ENCODE results near the gene ZNF511. TPM values are rescaled to one million over a fixed set of nuclear protein-coding genes. Genes with fewer than 3 reads are reported as not detected.

The ZNF511 gene
- total RNA-seq, 2 donors from 2014 or later, result 41.0 to 42.1 TPM

GRCh38 chr10:133357285-133358161 is 48.8 kb downstream of the ZNF511 start, which contains the start of gene FUOM:
Gene FUOM, minus strand, starts transcription at chr10:133358019. Its CDS starts 12 bp downstream, at chr10:133358007.
- intact Hi-C loops (cut with DNase I, micrococcal nuclease), result no loop called here
- ATAC-seq (peak; percentile 70), DNase-seq (peak; percentile 52 to 66)

GRCh38 chr10:133358162-133358924 is 49.6 kb downstream of the ZNF511 start:
- DNase-seq (peak in 1 of 2 donors; percentile 54), ATAC-seq (no peak)
- intact Hi-C loops (cut with DNase I, micrococcal nuclease), result no loop called here

- ATAC-seq (no peak), DNase-seq (no peak)
- intact Hi-C loops (cut with DNase I, micrococcal nuclease), result no loop called here
Measured at GRCh38 chr10:133358925-133359310, 50.2 kb downstream of the ZNF511 start.

- intact Hi-C loops (cut with DNase I, micrococcal nuclease), result no loop called here
- DNase-seq, result peak; percentile 68 to 81
- ATAC-seq, result peak; percentile 66
Measured at GRCh38 chr10:133359554-133359971, 50.8 kb downstream of the ZNF511 start.

GRCh38 chr10:133359972-133360610 is 51.4 kb downstream of the ZNF511 start:
- no peak for DNase-seq
- peak; percentile 8 for ATAC-seq
- intact Hi-C loops (cut with DNase I, micrococcal nuclease), result no loop called here

GRCh38 chr10:133361227-133361626 is 52.5 kb downstream of the ZNF511 start:
- intact Hi-C loops (cut with DNase I, micrococcal nuclease), result no loop called here
- ATAC-seq (no peak), DNase-seq (no peak)

- no peak for DNase-seq
- intact Hi-C loops (cut with DNase I, micrococcal nuclease), result no loop called here
- ATAC-seq, result no peak
Measured at GRCh38 chr10:133361773-133362441, 53.2 kb downstream of the ZNF511 start.

Other genes with a start within 250 kb of the ZNF511 start
- gene ADGRA1, start 221.0 kb upstream of the ZNF511 start, total RNA-seq, result not detected
- gene KNDC1, start 148.7 kb upstream of the ZNF511 start, total RNA-seq, result under 1 TPM; 0.06 to 0.20 TPM
- not detected for gene UTF1, start 78.7 kb upstream of the ZNF511 start, total RNA-seq
- under 1 TPM in 1 of 2 donors, not detected in 1; 0.14 TPM for gene VENTX, start 71.1 kb upstream of the ZNF511 start, total RNA-seq
- 1 to 10 TPM; 2.3 to 2.8 TPM for gene ADAM8, start 32.0 kb upstream of the ZNF511 start, total RNA-seq
- 10 to 100 TPM; 53.8 to 53.9 TPM for gene TUBGCP2, start within 50 bp of the ZNF511 start, total RNA-seq
- gene CALY, start 28.0 kb downstream of the ZNF511 start, total RNA-seq, result 1 to 10 TPM in 1 of 2 donors, under 1 TPM in 1; 0.43 to 1.6 TPM
- gene PRAP1, start 38.5 kb downstream of the ZNF511 start, total RNA-seq, result 100 to 1,000 TPM in 1 of 2 donors, 10 to 100 TPM in 1; 48.3 to 244 TPM
- gene FUOM, start 49.1 kb downstream of the ZNF511 start, total RNA-seq, result 10 to 100 TPM; 25.5 to 28.7 TPM
- 100 to 1,000 TPM; 173 to 205 TPM for gene ECHS1, start 64.4 kb downstream of the ZNF511 start, total RNA-seq
- gene PAOX, start 70.3 kb downstream of the ZNF511 start, total RNA-seq, result 10 to 100 TPM in 1 of 2 donors, 1 to 10 TPM in 1; 9.3 to 10.5 TPM
- gene MTG1, start 85.2 kb downstream of the ZNF511 start, total RNA-seq, result 10 to 100 TPM; 38.0 to 49.5 TPM
- gene SPRN, start 115.7 kb downstream of the ZNF511 start, total RNA-seq, result not detected
- 1 to 10 TPM; 2.1 to 3.9 TPM for gene SCART1, start 145.0 kb downstream of the ZNF511 start, total RNA-seq
- gene CYP2E1, start 218.4 kb downstream of the ZNF511 start, total RNA-seq, result under 1 TPM; 0.67 to 0.92 TPM